ENCODE measurements around the gene UBALD2.
"Not testable (repeated sequence)": the region's sequence is repeated elsewhere in the genome, so short reads cannot be mapped to it uniquely, and the experiment has no call there.

The UBALD2 gene

GRCh38 chr17:76246080-76247066 is 18.8 kb upstream of the UBALD2 start:
- FAIRE-seq (no peak), DNase-seq (ENCODE audit: insufficient read length, low spot score) (no peak)
- TF ChIP-seq, protein P1, sequence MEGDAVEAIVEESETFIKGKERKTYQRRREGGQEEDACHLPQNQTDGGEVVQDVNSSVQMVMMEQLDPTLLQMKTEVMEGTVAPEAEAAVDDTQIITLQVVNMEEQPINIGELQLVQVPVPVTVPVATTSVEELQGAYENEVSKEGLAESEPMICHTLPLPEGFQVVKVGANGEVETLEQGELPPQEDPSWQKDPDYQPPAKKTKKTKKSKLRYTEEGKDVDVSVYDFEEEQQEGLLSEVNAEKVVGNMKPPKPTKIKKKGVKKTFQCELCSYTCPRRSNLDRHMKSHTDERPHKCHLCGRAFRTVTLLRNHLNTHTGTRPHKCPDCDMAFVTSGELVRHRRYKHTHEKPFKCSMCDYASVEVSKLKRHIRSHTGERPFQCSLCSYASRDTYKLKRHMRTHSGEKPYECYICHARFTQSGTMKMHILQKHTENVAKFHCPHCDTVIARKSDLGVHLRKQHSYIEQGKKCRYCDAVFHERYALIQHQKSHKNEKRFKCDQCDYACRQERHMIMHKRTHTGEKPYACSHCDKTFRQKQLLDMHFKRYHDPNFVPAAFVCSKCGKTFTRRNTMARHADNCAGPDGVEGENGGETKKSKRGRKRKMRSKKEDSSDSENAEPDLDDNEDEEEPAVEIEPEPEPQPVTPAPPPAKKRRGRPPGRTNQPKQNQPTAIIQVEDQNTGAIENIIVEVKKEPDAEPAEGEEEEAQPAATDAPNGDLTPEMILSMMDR (IDR thresholded peaks at IDR 0.05; ENCODE audit: insufficient read depth, missing control alignments): no peak

DNA sequence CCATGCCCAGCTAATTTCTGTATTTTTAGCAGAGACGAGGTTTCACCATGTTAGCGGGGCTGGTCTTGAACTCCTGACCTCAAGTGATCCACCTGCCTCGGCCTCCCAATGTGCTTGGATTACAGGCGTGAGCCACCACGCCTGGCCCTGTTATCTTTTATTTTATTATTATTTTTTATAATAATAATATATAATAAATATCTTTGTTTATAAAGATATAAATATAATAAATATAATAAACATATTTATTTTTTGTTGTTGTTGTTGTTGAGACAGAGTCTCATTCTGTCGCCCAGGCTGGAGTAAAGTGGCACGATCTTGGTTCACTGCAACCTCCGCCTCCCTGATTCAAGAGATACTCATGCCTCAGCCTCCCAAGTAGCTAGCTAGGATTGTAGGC is 17.8 kb upstream of the UBALD2 start:
- TF ChIP-seq, protein P1 (IDR thresholded peaks at IDR 0.05; ENCODE audit: insufficient read depth, missing control alignments): no peak
- FAIRE-seq (no peak), DNase-seq (ENCODE audit: insufficient read length, low spot score) (no peak)

- DNase-seq (ENCODE audit: insufficient read length, low spot score) (no peak), FAIRE-seq (no peak)
- TF ChIP-seq, protein P1 (IDR thresholded peaks at IDR 0.05; ENCODE audit: insufficient read depth, missing control alignments): peak; percentile 30
Observed at GRCh38 chr17:76248013-76248782, 16.9 kb upstream of the UBALD2 start.

GRCh38 chr17:76250141-76250540 is 15.0 kb upstream of the UBALD2 start:
- TF ChIP-seq, protein P1 (IDR thresholded peaks at IDR 0.05; ENCODE audit: insufficient read depth, missing control alignments): no peak
- FAIRE-seq (no peak), DNase-seq (ENCODE audit: insufficient read length, low spot score) (no peak)

- no peak for FAIRE-seq
- TF ChIP-seq, protein P1 (IDR thresholded peaks at IDR 0.05; ENCODE audit: insufficient read depth, missing control alignments): no peak
Observed at GRCh38 chr17:76251478-76252039, 13.6 kb upstream of the UBALD2 start.

DNA sequence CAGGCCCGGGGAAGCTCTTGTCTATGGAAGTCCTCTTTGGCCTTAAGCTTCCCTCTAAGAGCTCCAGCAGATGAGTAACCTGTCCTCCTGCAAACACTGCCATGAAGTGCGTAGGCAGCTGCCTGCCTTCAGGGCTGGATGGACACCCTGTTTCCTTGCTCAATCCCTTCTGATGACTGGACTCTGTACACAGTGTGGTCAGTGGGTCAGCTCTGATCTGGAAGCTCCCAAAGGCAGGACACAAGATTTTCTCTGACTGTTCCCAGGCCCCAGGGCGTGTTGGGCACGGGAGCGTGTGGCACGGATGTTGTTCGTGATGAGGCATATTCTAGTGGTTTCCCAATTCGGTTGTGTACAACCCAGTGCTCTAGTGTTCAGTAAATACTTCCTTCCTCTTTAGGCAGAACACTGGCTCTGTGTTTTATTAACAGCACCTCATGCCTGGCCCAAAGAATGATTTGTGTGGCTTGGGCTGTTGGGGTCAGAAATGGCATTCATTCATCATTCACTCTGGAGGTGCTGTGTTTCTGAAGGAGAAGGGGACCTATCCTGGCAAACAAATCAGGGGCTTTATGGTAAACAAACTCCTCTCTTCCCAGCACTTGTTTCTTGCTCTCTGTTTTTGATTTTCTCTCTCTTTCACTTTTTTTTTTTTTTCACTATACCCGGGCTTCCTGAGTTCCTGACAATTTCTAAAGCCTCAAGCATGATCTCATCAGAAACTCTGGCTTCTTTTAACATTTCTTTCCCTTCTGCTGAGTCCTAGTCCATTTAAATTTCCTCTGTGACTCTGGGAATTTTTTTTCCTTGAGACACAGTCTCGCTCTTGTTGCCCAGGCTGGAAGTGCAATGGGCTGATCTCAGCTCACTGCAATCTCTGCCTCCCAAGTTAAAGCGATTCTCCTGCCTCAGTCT is 12.9 kb upstream of the UBALD2 start:
- TF ChIP-seq, protein P1 (IDR thresholded peaks at IDR 0.05; ENCODE audit: insufficient read depth, missing control alignments): no peak
- no peak for FAIRE-seq
- DNase-seq (ENCODE audit: insufficient read length, low spot score): no peak

More at GRCh38 chr17:76251478-76252039, 13.6 kb upstream of the UBALD2 start:
- no peak for DNase-seq (ENCODE audit: insufficient read length, low spot score)

DNA sequence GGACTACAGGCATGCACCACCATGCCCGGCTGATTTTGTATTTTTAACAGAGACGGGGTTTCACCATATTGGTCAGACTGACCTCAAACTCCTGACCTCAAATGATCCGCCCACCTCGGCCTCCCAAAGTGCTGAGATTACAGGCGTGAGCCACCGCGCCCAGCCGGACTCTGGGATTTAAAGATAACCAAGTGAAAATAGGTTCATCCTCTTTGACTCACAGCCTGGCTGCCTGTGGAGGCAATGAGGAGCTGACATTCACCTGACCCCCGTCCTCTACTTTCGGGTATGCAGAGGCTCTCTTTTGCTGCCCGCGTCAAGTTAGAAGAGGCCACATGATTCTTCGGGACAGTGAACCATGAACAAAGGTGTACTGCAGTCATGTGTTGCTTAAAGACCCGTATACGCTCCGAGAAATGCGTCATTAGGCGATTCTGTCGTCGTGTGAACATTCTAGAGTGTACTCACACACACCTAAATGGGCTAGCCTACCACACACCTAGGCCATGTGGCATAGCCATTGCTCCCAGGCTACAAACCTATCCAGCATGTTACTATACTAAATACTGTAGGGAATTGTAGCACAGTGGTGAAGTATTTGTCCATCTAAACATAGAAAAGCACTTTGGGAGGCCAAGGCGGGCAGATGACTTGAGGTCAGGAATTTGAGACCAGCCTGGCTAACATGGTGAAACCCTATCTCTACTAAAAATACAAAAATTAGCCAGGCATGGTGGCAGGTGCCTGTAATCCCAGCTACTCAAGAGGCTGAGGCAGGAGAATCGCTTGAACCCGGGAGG is 12.0 kb upstream of the UBALD2 start:
- FAIRE-seq; DNase-seq (ENCODE audit: insufficient read length, low spot score): not testable (repeated sequence)

Data from D721Med (cell line).